Heart left ventricle (tissue), 16 donors: Measurements from ENCODE around the gene LMOD3. TPM values are rescaled to one million over a fixed set of nuclear protein-coding genes. Genes with fewer than 3 reads are reported as not detected.

Source experiments
- ATAC-seq, 4 donors: fragments of 200-7000 bp; cut with Tn5 transposase; one replicate each; pipeline ENCODE4 v1.9.1; 2020 to 2022; ENCODE audit warnings: moderate library complexity in 4 of 4, mild to moderate bottlenecking in 3 of 4, moderate number of reproducible peaks in 1 of 4
- DNase-seq, 5 donors: peaks; one replicate each; pipeline ENCODE4 v3.0.0-alpha.2; 2020
- H3K27ac ChIP-seq, 12 donors: fragments of 200-600 bp; sonication (generic) in 4 of 12; one replicate each; pipeline versions ENCODE4 v1.5.0 to v1.8.0; 2016 to 2022; ENCODE audit warnings: mild to moderate bottlenecking in 2 of 12
- H3K27me3 ChIP-seq, 9 donors: fragments of 200-600 bp; sonication (generic) in 2 of 9; one replicate each; pipeline versions ENCODE4 v1.5.1 to v1.8.0; 2016 to 2022; ENCODE audit warnings: mild to moderate bottlenecking in 3 of 9
- H3K36me3 ChIP-seq, 9 donors: fragments of 200-600 bp; sonication (generic) in 2 of 9; one replicate each; pipeline versions ENCODE4 v1.5.0 to v1.8.0; 2018 to 2022; ENCODE audit warnings: mild to moderate bottlenecking in 2 of 9
- H3K4me1 ChIP-seq, 12 donors: fragments of 200-600 bp; sonication (generic) in 4 of 12; one replicate each; pipeline versions ENCODE4 v1.5.0 to v1.8.0; 2016 to 2022; ENCODE audit warnings: mild to moderate bottlenecking in 3 of 12
- H3K4me3 ChIP-seq, 12 donors: fragments of 200-600 bp; sonication (generic) in 4 of 12; one replicate each; pipeline versions ENCODE4 v1.5.0 to v1.8.0; 2017 to 2022; ENCODE audit warnings: mild to moderate bottlenecking in 9 of 12, moderate library complexity in 4 of 12
- H3K9me3 ChIP-seq, 12 donors: fragments of 200-600 bp; sonication (generic) in 4 of 12; one replicate each; pipeline versions ENCODE4 v1.5.0 to v1.8.0; 2016 to 2022; ENCODE audit warnings: mild to moderate bottlenecking in 1 of 12
- POLR2A ChIP-seq, 2 donors: fragments of 450-650 bp; IDR thresholded peaks; one replicate each; pipeline ENCODE4 v1.6.1; 2017; ENCODE audit warnings: antibody characterized with exemption in 2 of 2, mild to moderate bottlenecking in 2 of 2, moderate library complexity in 2 of 2
- WGBS, 4 donors: extraction: QIAGEN DNeasy Blood & Tissue Kit in 2 of 4; methylation state at CpG; one replicate each; pipeline versions ENCODE4 v1.1.5 to v1.1.7; 2013 to 2018; 5-methylcytosine and 5-hydroxymethylcytosine counted together
- intact Hi-C, 10 donors: fragments of 100-400 bp; cut with DNase I; formaldehyde crosslinking; loops; one replicate each; pipeline versions ENCODE4 v1.11.1 to v1.14.2; 2022
- polyA plus RNA-seq, 2 donors: library from polyadenylated mRNA; stranded (reverse); fragments of 200-250 nt; gene quantifications; one replicate each; pipeline ENCODE4 v1.2.3, GENCODE V29; 2013
- total RNA-seq, 9 donors: library from RNA; depleted of rRNA in 2 of 9; stranded (reverse); fragments of >200 nt in 2 of 9; fragmentation: NEBNext Ultra II Directional in 3 of 9; extraction: Animal tissue kit (Norgen Biotek cat#: 25700) in 3 of 9; gene quantifications; one replicate each; pipeline versions ENCODE4 v1.1.0 to v1.2.4, GENCODE V29; 2016 to 2023
- TF ChIP-seq, protein P1 (sequence below), 12 donors: fragments of 200-600 bp; sonication (generic) in 4 of 12; IDR thresholded peaks; one replicate each; pipeline versions ENCODE4 v1.5.0 to v1.8.0; 2018 to 2022; ENCODE audit warnings: antibody characterized with exemption in 12 of 12, mild to moderate bottlenecking in 5 of 12
- donor health status: ischemic (EF 13 %, LVEDD 7.1; RV severe dilation, severe dysfunction).
- donor health status: healthy with polysubstance abuse.
- donor health status: DM: no; HTN: yes; CAD: no.
- donor health status: DM: no; HTN: no; CAD: no.
- donor health status: ischemic (EF 25% LVEDD 6.9; RV normal size, moderate dysfunction).
- donor health status: ischemic (EF 25% LVEDD 5.7; RV mildly dilated, moderate dysfunction).
- donor health status: healthy.
- donor health status: DM: yes; HTN: yes; CAD: no.
- donor health status: ischemic (EF 35%, LVEDD 5.7; RV mildly dilated, moderate dysfunction).
- donor health status: nonischemic (EF 11% LVEDD 7.7; RV severe dilation, severe dysfunction).
- donor health status: DM: yes; HTN: yes; CAD: no.
- donor health status: PGD.
- donor health status: ischemic (EF 29% LVEDD 5.4; RV normal size, mild dysfunction).
- donor health status: nonischemic (EF 23%, LVEDD 6.1; RV moderate dilation, normal function).

Gene LMOD3
- total and polyA plus RNA-seq, 11 donors = 38.6 to 233 (median 128) TPM

DNA sequence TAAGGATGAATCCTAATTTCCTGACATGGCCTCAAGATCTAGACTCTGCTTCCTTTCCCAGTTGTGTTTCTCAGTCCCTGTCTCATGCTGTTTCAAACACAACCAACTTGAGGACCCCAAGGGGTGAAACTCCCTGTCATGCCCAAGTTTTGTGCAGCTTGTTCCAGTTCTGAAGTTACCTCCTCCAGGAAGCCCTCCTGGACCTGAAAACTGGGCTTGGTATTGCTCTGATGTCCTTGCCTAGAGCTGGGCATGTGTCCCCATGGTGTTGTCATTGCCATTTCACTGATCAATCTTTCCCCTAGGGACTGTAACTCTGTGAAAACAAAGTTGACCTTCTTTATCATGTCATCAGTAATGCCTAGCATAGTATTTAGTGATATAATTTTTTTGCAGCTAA is 6.1 kb upstream of the LMOD3 start:
- Histone ChIP-seq H3K36me3 (no peaks in the 10 kb centered on the region), H3K9me3 (no peaks in the 10 kb centered on the region), H3K27ac (no peak overlapping the region), H3K4me1 (peaks cover 0 to 2% (median 0%) of the 10 kb centered on the region in 12 donors), H3K27me3 (no peaks in the 10 kb centered on the region), H3K4me3 (no peak overlapping the region)
- DNase-seq = no peak
- intact Hi-C loops = no loop called here
- no peak for TF ChIP-seq POLR2A (IDR thresholded peaks at IDR 0.05)
- no peak for ATAC-seq

DNA sequence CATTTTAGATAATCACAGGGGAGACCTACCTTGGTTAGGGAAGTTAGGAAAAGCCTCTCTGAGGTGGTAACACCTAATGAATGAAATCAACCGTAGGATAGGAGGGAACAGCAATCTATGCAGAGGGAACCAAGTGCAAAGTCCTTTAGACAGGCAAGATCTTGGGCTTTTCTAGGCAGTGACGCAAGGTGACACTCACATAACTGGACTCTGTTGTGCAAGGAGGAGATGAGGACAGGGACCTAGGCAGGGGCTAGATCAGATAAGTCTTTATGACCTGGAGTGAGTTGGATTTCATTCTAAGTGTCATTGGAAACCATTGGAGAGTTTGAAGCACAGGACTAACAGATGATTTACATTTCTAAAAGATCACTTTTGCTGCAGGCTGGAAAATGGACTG is 4.6 kb upstream of the LMOD3 start:
- intact Hi-C loops = no loop called here
- WGBS, 4 donors = 71 to 93% (median 93%) methylated on average over 2 of the region's 2 CpGs
- no peak for ATAC-seq

DNA sequence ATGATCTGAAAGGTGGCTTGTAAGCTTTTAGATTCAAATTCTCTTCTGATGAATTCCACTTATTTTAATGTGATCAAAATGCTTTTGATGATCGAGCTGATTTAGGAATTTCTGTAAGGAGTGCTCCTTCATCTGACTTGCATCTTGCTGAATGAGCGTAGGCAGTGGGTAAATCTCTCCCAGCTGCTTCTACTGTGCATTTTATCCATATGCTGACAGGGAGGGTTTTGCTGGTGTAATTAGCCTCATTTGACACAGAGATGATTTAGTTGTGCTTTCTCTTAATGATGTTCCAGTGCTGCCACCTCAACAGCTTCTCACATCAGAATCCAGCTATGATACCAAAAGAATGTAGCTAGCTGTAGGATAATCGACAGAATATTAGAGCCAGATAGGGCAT is 3.8 kb upstream of the LMOD3 start:
- peaks cover 0 to 11% (median 3%) of the 10 kb centered on the region in 12 donors for H3K4me1 ChIP-seq
- DNase-seq (no peak), ATAC-seq (no peak)
- no peaks in the 10 kb centered on the region for H3K27me3 ChIP-seq
- intact Hi-C loops = no loop called here
- H3K36me3 ChIP-seq = no peaks in the 10 kb centered on the region
- TF ChIP-seq POLR2A (IDR thresholded peaks at IDR 0.05) = no peak
- TF ChIP-seq, protein P1, sequence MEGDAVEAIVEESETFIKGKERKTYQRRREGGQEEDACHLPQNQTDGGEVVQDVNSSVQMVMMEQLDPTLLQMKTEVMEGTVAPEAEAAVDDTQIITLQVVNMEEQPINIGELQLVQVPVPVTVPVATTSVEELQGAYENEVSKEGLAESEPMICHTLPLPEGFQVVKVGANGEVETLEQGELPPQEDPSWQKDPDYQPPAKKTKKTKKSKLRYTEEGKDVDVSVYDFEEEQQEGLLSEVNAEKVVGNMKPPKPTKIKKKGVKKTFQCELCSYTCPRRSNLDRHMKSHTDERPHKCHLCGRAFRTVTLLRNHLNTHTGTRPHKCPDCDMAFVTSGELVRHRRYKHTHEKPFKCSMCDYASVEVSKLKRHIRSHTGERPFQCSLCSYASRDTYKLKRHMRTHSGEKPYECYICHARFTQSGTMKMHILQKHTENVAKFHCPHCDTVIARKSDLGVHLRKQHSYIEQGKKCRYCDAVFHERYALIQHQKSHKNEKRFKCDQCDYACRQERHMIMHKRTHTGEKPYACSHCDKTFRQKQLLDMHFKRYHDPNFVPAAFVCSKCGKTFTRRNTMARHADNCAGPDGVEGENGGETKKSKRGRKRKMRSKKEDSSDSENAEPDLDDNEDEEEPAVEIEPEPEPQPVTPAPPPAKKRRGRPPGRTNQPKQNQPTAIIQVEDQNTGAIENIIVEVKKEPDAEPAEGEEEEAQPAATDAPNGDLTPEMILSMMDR (IDR thresholded peaks at IDR 0.05) = no peak
- WGBS, 4 donors = 72 to 85% (median 75%) methylated on average over 3 of the region's 3 CpGs
- H3K9me3 ChIP-seq = no peaks in the 10 kb centered on the region
- no peak overlapping the region for H3K4me3 ChIP-seq
- H3K27ac ChIP-seq = no peak overlapping the region

More for the DNA sequence above, 4.6 kb upstream of the LMOD3 start:
- TF ChIP-seq, protein P1 (IDR thresholded peaks at IDR 0.05) = no peak
- no peak for TF ChIP-seq POLR2A (IDR thresholded peaks at IDR 0.05)
- Histone ChIP-seq H3K9me3 (no peaks in the 10 kb centered on the region), H3K4me3 (no peak overlapping the region), H3K36me3 (no peaks in the 10 kb centered on the region), H3K27me3 (no peaks in the 10 kb centered on the region), H3K27ac (no peak overlapping the region), H3K4me1 (peaks cover 0 to 11% (median 3%) of the 10 kb centered on the region in 12 donors)
- DNase-seq = no peak

DNA sequence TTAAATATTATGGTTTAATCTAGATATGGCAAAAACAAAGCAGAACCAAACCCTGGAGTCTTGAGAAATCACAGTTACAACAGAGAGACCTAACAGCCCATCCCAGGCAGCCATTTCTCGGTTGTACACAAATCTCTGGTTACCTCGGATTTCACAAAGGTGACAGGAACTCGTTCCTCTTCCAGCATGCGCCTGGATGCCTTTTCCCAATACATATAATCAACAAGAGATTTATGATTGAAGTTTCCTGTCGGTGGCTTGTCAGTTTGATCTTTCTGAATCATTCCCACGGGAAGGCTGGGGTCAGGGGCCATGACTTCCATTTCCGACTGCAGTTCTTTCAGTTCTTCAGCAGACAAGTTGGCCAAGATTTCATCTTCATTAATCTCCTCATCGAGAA is 445 bp downstream of the LMOD3 start:
- H3K36me3 ChIP-seq = peaks cover 0 to 7% (median 0%) of the 10 kb centered on the region in 9 donors
- H3K4me3 ChIP-seq = peak overlapping the region; percentile 21 to 63 (median 50)
- peak overlapping the region; percentile 54 to 91 (median 80) for H3K27ac ChIP-seq
- WGBS, 4 donors = 19 to 22% (median 20%) methylated on average over 8 of the region's 8 CpGs
- intact Hi-C loops = loop anchor here in 3 of 10 donors (1.0 to 5.0 kb wide), 4 partner anchors 35 to 72 kb away; partner anchors contain the start of genes ARL6IP5 (in 1 of the 3) and UBA3 (in 1 of the 3)
- H3K4me1 ChIP-seq = peaks cover 0 to 19% (median 4%) of the 10 kb centered on the region in 12 donors
- DNase-seq = no peak
- no peaks in the 10 kb centered on the region for H3K9me3 ChIP-seq
- ATAC-seq = peak in 2 of 4 donors; percentile 41 to 43
- no peaks in the 10 kb centered on the region for H3K27me3 ChIP-seq
- no peak for TF ChIP-seq POLR2A (IDR thresholded peaks at IDR 0.05)
- TF ChIP-seq, protein P1 (IDR thresholded peaks at IDR 0.05) = no peak

DNA sequence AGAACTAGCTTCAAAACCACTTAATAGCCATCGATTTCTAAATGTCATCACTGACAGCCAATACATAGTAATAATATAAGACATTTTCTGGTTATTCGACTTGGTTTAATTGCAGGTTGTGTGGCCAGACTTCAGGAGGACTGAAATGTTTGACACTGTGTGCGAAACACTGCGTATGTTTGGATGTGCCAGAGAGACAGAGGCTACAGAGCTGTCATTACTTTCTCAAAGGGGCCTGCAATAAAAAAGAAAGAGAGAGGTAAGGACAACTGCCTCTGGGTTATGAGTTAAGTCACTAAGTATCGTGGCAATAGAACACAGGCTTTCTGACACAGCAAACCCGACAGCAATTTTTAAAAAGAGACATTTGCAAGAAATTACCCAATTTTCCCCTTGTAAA is 882 bp downstream of the LMOD3 start:
- intact Hi-C loops = loop anchor here in 3 of 10 donors (1.0 to 5.0 kb wide), 4 partner anchors 34 to 71 kb away; partner anchors contain the start of genes ARL6IP5 (in 1 of the 3) and UBA3 (in 1 of the 3)
- Histone ChIP-seq H3K4me3 (peak overlapping the region; percentile 21 to 63 (median 50)), H3K4me1 (peaks cover 0 to 19% (median 4%) of the 10 kb centered on the region in 12 donors), H3K9me3 (no peaks in the 10 kb centered on the region), H3K27me3 (no peaks in the 10 kb centered on the region), H3K27ac (peak overlapping the region; percentile 54 to 91 (median 80)), H3K36me3 (peaks cover 0 to 7% (median 0%) of the 10 kb centered on the region in 9 donors)
- TF ChIP-seq POLR2A (IDR thresholded peaks at IDR 0.05) = no peak
- TF ChIP-seq, protein P1 (IDR thresholded peaks at IDR 0.05) = no peak
- no peak for DNase-seq
- 48 to 67% (median 56%) methylated on average over 6 of the region's 6 CpGs for WGBS, 4 donors
- ATAC-seq = peak; percentile 24 to 61 (median 43)
